HepG2 (cell line): Measurements from ENCODE around the gene MALRD1. TPM values are rescaled to one million over a fixed set of nuclear protein-coding genes. Genes with fewer than 3 reads are reported as not detected.

Source experiments
- ATAC-seq: fragments of 200-7000 bp; cut with Tn5 transposase; 3 replicates; pipeline ENCODE4 v1.9.1; 2020; ENCODE audit warnings: mild to moderate bottlenecking, moderate library complexity
- BruUV-seq: library from RNA; stranded (reverse); fragments of 400-500 nt; replicated peaks from 2 replicates; lab custom pipeline; 2021; lab: Mats Ljungman, UMichigan
- CTCF ChIA-PET: fragments of 300-600 bp; formaldehyde crosslinking; extraction: SDS; loops from one replicate; lab custom pipeline; 2021; ENCODE audit warnings: low total read pairs, inconsistent platforms, low intra/inter-chr PET ratio; lab: Yijun Ruan, JAX
- POLR2A ChIA-PET: fragments of 350-600 bp; sonication (Branson Sonifier 250); formaldehyde crosslinking; loops from one replicate; lab custom pipeline; 2020; ENCODE audit warnings: antibody characterized with exemption, inconsistent platforms; lab: Yijun Ruan, JAX
- DNase-seq: peaks from one replicate; pipeline ENCODE4 v3.0.0-alpha.2; 2015; ENCODE audit warnings: low spot score
- FAIRE-seq: peaks from 3 replicates; lab custom pipeline; 2011; peaks lifted over from hg19 to GRCh38; lab: Jason Lieb, UNC
- H2AFZ ChIP-seq: one replicate; pipeline ENCODE4 v1.6.1; 2011; ENCODE audit warnings: low read length, inconsistent platforms
- H3K27ac ChIP-seq: fragments of 300-600 bp; 3 replicates; pipeline ENCODE4 v1.8.0; 2011; ENCODE audit warnings: mixed run types, mild to moderate bottlenecking, mixed read lengths, low read length, inconsistent platforms; ENCODE audit not compliant: insufficient read depth; ENCODE audit errors: extremely low read length
- H3K27me3 ChIP-seq, 2 experiments: fragments of 200-600 bp in 1 of 2; 2 replicates in 1 of 2; 3 replicates in 1 of 2; pipeline versions ENCODE4 v1.6.0 to v1.8.0; 2011; ENCODE audit warnings: low read length in 2 of 2, mild to moderate bottlenecking in 2 of 2, moderate library complexity in 2 of 2, inconsistent platforms in 1 of 2; ENCODE audit not compliant: insufficient read depth in 2 of 2, control insufficient read depth in 1 of 2
- H3K36me3 ChIP-seq, 2 experiments: fragments of 200-600 bp in 1 of 2; replicated peaks in 1 of 2; 2 replicates in 1 of 2; 3 replicates in 1 of 2; pipeline versions ENCODE4 v1.5.1 to v1.8.0; 2011; ENCODE audit warnings: low read length in 2 of 2, inconsistent platforms in 1 of 2; ENCODE audit not compliant: insufficient read depth in 2 of 2, control insufficient read depth in 1 of 2
- H3K4me1 ChIP-seq: 2 replicates; pipeline ENCODE4 v1.5.1; 2012; ENCODE audit warnings: low read length, inconsistent platforms; ENCODE audit not compliant: insufficient read depth
- H3K4me2 ChIP-seq: 2 replicates; pipeline ENCODE4 v1.6.0; 2011; ENCODE audit warnings: low read depth, low read length, inconsistent platforms
- H3K4me3 ChIP-seq, 3 experiments: fragments of 200-600 bp in 1 of 3; sonication (generic), shearing (Covaris generic) in 1 of 3; replicated peaks in 1 of 3; 2 replicates each; pipeline ENCODE4 v1.5.1; 2011 to 2016; ENCODE audit warnings: low read length in 3 of 3, inconsistent platforms in 2 of 3, low read depth in 2 of 3, mild to moderate bottlenecking in 2 of 3, control low read depth in 1 of 3, mixed read lengths in 1 of 3; ENCODE audit not compliant: insufficient read depth in 1 of 3
- H3K79me2 ChIP-seq: one replicate; pipeline ENCODE4 v1.6.1; 2011; ENCODE audit warnings: low read length, inconsistent platforms; ENCODE audit not compliant: insufficient read depth
- H3K9ac ChIP-seq: 2 replicates; pipeline ENCODE4 v1.6.0; 2011; ENCODE audit warnings: mild to moderate bottlenecking, low read depth, low read length, inconsistent platforms; ENCODE audit not compliant: insufficient read depth
- H3K9me3 ChIP-seq: 2 replicates; pipeline ENCODE4 v1.5.1; 2012; ENCODE audit warnings: mild to moderate bottlenecking, low read length
- H4K20me1 ChIP-seq: 2 replicates; pipeline ENCODE4 v1.6.0; 2011; ENCODE audit warnings: inconsistent platforms, mild to moderate bottlenecking, low read length, moderate library complexity; ENCODE audit not compliant: insufficient read depth
- BCLAF1 ChIP-seq: fragments of 450-650 bp; IDR thresholded peaks from 2 replicates; pipeline ENCODE4 v1.6.1; 2017; ENCODE audit warnings: mild to moderate bottlenecking
- IRX3 ChIP-seq: sonication (generic); formaldehyde crosslinking; IDR thresholded peaks from 2 replicates; pipeline ENCODE4 v1.8.1; 2023; ENCODE audit warnings: mild to moderate bottlenecking, low read depth, missing genetic modification reagents, borderline replicate concordance
- MAFG ChIP-seq: sonication (generic); formaldehyde crosslinking; IDR thresholded peaks from 2 replicates; pipeline ENCODE4 v1.5.1; 2020; ENCODE audit warnings: mild to moderate bottlenecking, missing genetic modification reagents
- RCOR2 ChIP-seq: IDR thresholded peaks from 2 replicates; pipeline ENCODE4 v1.6.1; 2016; ENCODE audit warnings: missing biosample characterization, missing genetic modification reagents
- SIX4 ChIP-seq: sonication (generic); formaldehyde crosslinking; IDR thresholded peaks from 2 replicates; pipeline ENCODE4 v1.4.0; 2020; ENCODE audit warnings: missing genetic modification reagents
- ZMYM2 ChIP-seq: sonication (generic); formaldehyde crosslinking; IDR thresholded peaks from 2 replicates; pipeline ENCODE4 v1.8.0; 2022; ENCODE audit warnings: mild to moderate bottlenecking, missing genetic modification reagents
- ZNF317 ChIP-seq: sonication (generic); formaldehyde crosslinking; IDR thresholded peaks from 2 replicates; pipeline ENCODE4 v1.5.0; 2020; ENCODE audit warnings: mild to moderate bottlenecking, missing genetic modification reagents
- ZNF34 ChIP-seq: sonication (generic); formaldehyde crosslinking; IDR thresholded peaks from 2 replicates; pipeline ENCODE4 v1.4.0; 2020; ENCODE audit warnings: mild to moderate bottlenecking, missing genetic modification reagents, borderline replicate concordance
- ZNF441 ChIP-seq: sonication (generic); formaldehyde crosslinking; IDR thresholded peaks from 2 replicates; pipeline ENCODE4 v1.7.0; 2021; ENCODE audit warnings: missing genetic modification reagents, borderline replicate concordance
- ZNF496 ChIP-seq: sonication (generic); formaldehyde crosslinking; IDR thresholded peaks from 2 replicates; pipeline ENCODE4 v1.8.1; 2023; ENCODE audit warnings: mild to moderate bottlenecking, moderate library complexity, missing genetic modification reagents; ENCODE audit not compliant: insufficient replicate concordance
- ZNF7 ChIP-seq: IDR thresholded peaks from 2 replicates; pipeline ENCODE4 v1.6.1; 2016; ENCODE audit warnings: missing biosample characterization, missing genetic modification reagents
- ZNF768 ChIP-seq: sonication (generic); formaldehyde crosslinking; IDR thresholded peaks from 2 replicates; pipeline ENCODE4 v1.4.0; 2020; ENCODE audit warnings: missing genetic modification reagents
- ZNF839 ChIP-seq: sonication (generic); formaldehyde crosslinking; IDR thresholded peaks from 2 replicates; pipeline ENCODE4 v1.4.0; 2020; ENCODE audit warnings: missing genetic modification reagents, mild to moderate bottlenecking, borderline replicate concordance
- WGBS: methylation state at CpG from one replicate; pipeline ENCODE4 v1.1.6; 2017; ENCODE audit warnings: low lambda C conversion rate; 5-methylcytosine and 5-hydroxymethylcytosine counted together
- in situ Hi-C: cut with HindIII; loops from 2 replicates; pipeline ENCODE4 v1.10.0; 2017; ENCODE audit warnings: low pct_unique_long_range_greater_than_20kb; ENCODE audit not compliant: extremely low pct_ligation_motif_present
- intact Hi-C: fragments of 100-400 bp; cut with micrococcal nuclease; formaldehyde crosslinking; loops from one replicate; pipeline ENCODE4 v1.10.0; 2022; ENCODE audit not compliant: unreplicated experiment
- polyA plus RNA-seq, 8 experiments: library from polyadenylated mRNA; depleted of rRNA in 3 of 8; stranded (reverse) in 7 of 8; unstranded in 1 of 8; fragments of >200 nt; fragmentation: Illumina TruSeq in 4 of 8; extraction: Trizol in 4 of 8; gene quantifications; 2 replicates each; pipeline versions ENCODE4 v1.2.1 to v1.2.3, GENCODE V29; 2011 to 2016; ENCODE audit warnings: low read depth in 4 of 8, missing spikeins in 1 of 8, mixed read lengths in 1 of 8; ENCODE audit not compliant: insufficient read depth in 1 of 8
- total RNA-seq, 5 experiments: library from RNA; depleted of rRNA; stranded (reverse); fragments of >200 nt; fragmentation: Illumina TruSeq; extraction: Trizol; gene quantifications; 2 replicates each; pipeline ENCODE4 v1.2.3, GENCODE V29; 2016; ENCODE audit warnings: low read depth in 1 of 5
- TF ChIP-seq, protein P1 (sequence below): sonication (generic); formaldehyde crosslinking; IDR thresholded peaks from 2 replicates; pipeline ENCODE4 v1.5.0; 2020; ENCODE audit warnings: mild to moderate bottlenecking, missing genetic modification reagents
- TF ChIP-seq, protein P2 (sequence below): IDR thresholded peaks from 2 replicates; pipeline ENCODE4 v1.6.1; 2012; ENCODE audit warnings: inconsistent platforms
- TF ChIP-seq, protein P3 (sequence below): sonication (generic); formaldehyde crosslinking; conservative IDR thresholded peaks from 2 replicates; pipeline ENCODE4 v1.8.0; 2022; ENCODE audit warnings: mild to moderate bottlenecking, moderate library complexity, missing genetic modification reagents

The MALRD1 gene
- total and polyA plus RNA-seq, 2 of the 13 experiments (the other 11 are each of a cell fraction or from before 2014, with no cell fraction given), result 5.7 to 15.4 TPM

DNA sequence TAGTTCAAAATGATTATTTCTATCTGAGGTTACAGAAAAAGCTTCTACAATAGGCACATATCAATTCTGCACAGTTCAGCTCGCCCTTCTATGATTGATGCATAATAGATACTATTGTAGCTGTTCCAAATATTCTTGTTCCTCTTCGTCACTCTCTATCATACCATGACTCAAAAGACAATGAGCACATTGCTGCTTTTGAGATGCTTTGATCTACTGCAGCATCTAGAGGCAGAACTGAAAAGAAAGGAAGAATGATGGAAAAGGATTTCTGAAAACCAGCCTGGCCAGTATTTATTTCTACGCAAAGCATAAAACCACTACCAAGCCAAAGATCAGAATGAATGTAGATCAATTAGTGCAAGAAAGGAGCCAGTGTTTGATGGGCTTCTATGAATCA lies 708.3 kb downstream of the MALRD1 start:
- no peak overlapping the region for H2AFZ ChIP-seq
- H3K9me3 ChIP-seq, result 0 out of 2 replicates have a peak, but pooled peaks cover 3% of the 10 kb centered on the region
- H3K4me3 ChIP-seq, result no peak overlapping the region
- H3K4me2 ChIP-seq, result no peak overlapping the region
- TF ChIP-seq ZNF317 (CRISPR knock-in tag), result no peak
- no peak for TF ChIP-seq ZNF34 (CRISPR knock-in tag)
- TF ChIP-seq ZNF839 (CRISPR knock-in tag), result no peak
- no peak for TF ChIP-seq SIX4 (CRISPR knock-in tag)
- no peak for TF ChIP-seq ZNF496 (CRISPR knock-in tag)
- no peak for TF ChIP-seq ZNF441
- TF ChIP-seq BCLAF1, result no peak
- TF ChIP-seq, protein P1, sequence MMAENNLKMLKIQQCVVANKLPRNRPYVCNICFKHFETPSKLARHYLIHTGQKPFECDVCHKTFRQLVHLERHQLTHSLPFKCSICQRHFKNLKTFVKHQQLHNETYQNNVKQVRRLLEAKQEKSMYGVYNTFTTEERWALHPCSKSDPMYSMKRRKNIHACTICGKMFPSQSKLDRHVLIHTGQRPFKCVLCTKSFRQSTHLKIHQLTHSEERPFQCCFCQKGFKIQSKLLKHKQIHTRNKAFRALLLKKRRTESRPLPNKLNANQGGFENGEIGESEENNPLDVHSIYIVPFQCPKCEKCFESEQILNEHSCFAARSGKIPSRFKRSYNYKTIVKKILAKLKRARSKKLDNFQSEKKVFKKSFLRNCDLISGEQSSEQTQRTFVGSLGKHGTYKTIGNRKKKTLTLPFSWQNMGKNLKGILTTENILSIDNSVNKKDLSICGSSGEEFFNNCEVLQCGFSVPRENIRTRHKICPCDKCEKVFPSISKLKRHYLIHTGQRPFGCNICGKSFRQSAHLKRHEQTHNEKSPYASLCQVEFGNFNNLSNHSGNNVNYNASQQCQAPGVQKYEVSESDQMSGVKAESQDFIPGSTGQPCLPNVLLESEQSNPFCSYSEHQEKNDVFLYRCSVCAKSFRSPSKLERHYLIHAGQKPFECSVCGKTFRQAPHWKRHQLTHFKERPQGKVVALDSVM (CRISPR knock-in tag), result no peak
- no peak for TF ChIP-seq ZNF768 (CRISPR knock-in tag)
- no peak for TF ChIP-seq ZMYM2
- no peak for TF ChIP-seq MAFG (CRISPR knock-in tag)
- TF ChIP-seq, protein P2, sequence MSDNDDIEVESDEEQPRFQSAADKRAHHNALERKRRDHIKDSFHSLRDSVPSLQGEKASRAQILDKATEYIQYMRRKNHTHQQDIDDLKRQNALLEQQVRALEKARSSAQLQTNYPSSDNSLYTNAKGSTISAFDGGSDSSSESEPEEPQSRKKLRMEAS, result no peak
- no peak for TF ChIP-seq ZNF7 (CRISPR knock-in tag)
- TF ChIP-seq, protein P3, sequence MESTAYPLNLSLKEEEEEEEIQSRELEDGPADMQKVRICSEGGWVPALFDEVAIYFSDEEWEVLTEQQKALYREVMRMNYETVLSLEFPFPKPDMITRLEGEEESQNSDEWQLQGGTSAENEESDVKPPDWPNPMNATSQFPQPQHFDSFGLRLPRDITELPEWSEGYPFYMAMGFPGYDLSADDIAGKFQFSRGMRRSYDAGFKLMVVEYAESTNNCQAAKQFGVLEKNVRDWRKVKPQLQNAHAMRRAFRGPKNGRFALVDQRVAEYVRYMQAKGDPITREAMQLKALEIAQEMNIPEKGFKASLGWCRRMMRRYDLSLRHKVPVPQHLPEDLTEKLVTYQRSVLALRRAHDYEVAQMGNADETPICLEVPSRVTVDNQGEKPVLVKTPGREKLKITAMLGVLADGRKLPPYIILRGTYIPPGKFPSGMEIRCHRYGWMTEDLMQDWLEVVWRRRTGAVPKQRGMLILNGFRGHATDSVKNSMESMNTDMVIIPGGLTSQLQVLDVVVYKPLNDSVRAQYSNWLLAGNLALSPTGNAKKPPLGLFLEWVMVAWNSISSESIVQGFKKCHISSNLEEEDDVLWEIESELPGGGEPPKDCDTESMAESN (CRISPR knock-in tag), result no peak
- TF ChIP-seq RCOR2, result no peak
- TF ChIP-seq IRX3 (CRISPR knock-in tag), result no peak
- H3K9ac ChIP-seq, result no peak overlapping the region
- ATAC-seq (no peak), FAIRE-seq (no peak), DNase-seq (no peak)
- H3K36me3 ChIP-seq, result no peaks in the 10 kb centered on the region
- 57% methylated on average over 3 of the region's 3 CpGs for WGBS
- H3K27ac ChIP-seq, result no peak overlapping the region
- no TSS peak for BruUV-seq
- H3K79me2 ChIP-seq, result no peaks in the 10 kb centered on the region
- ChIA-PET POLR2A (no interaction called here), CTCF (no interaction called here)
- H3K27me3 ChIP-seq, result no peaks in the 10 kb centered on the region
- H4K20me1 ChIP-seq, result no peaks in the 10 kb centered on the region
- in situ Hi-C loops (no loop called here), intact Hi-C loops (no loop called here)
- no peaks in the 10 kb centered on the region for H3K4me1 ChIP-seq
